Gastrocnemius medialis (tissue), 4 donors: ENCODE measurements around the gene TBP.

Source experiments
- CTCF ChIP-seq, 5 experiments: fragments of 450-650 bp in 3 of 5; fragments of 200-600 bp in 2 of 5; sonication (generic) in 2 of 5; IDR thresholded peaks in 4 of 5; conservative IDR thresholded peaks in 1 of 5; 1 replicate in 4 of 5; 2 replicates in 1 of 5; pipeline ENCODE4 v1.5.1; 2016 to 2019; ENCODE audit warnings: antibody characterized with exemption in 5 of 5, mild to moderate bottlenecking in 3 of 5, moderate library complexity in 3 of 5
- POLR2A ChIP-seq, 2 donors: fragments of 450-650 bp; IDR thresholded peaks; one replicate each; pipeline ENCODE4 v1.6.1; 2017; ENCODE audit warnings: antibody characterized with exemption in 2 of 2, mild to moderate bottlenecking in 2 of 2, moderate library complexity in 2 of 2

GRCh38 chr6:170561555-170561954 is 7.4 kb downstream of the TBP start:
- TF ChIP-seq CTCF (IDR thresholded peaks at IDR 0.05 in 4 of 5, conservative IDR thresholded peaks at IDR 0.05 in 1 of 5) (no peak), POLR2A (IDR thresholded peaks at IDR 0.05) (no peak)
